T47D (cell line): ENCODE data around the gene UBE2E2.

ENCODE experiments used
- DNase-seq, 2 experiments: peaks; one replicate each; pipeline versions ENCODE4 v3.0.0 to v3.0.0-alpha.2; 2011 to 2012; ENCODE audit warnings: low read depth in 1 of 2, low spot score in 1 of 2
- JUND ChIP-seq: IDR thresholded peaks from 2 replicates; pipeline ENCODE4 v1.6.1; 2012; ENCODE audit warnings: low read depth
- in situ Hi-C: cut with HindIII; loops from 2 replicates; pipeline ENCODE4 v1.10.0; 2016; ENCODE audit warnings: low sequenced_read_pairs, low pct_unique_long_range_greater_than_20kb

Gene UBE2E2

GRCh38 chr3:23565041-23565775 is 362.1 kb downstream of the UBE2E2 start:
- no peak for TF ChIP-seq JUND

GRCh38 chr3:23566499-23566898 is 363.4 kb downstream of the UBE2E2 start:
- in situ Hi-C loops = no loop called here
- DNase-seq = no peak
- TF ChIP-seq JUND = no peak

More at GRCh38 chr3:23565041-23565775, 362.1 kb downstream of the UBE2E2 start:
- in situ Hi-C loops = no loop called here
- no peak for DNase-seq

- TF ChIP-seq JUND = no peak
- DNase-seq = no peak
- in situ Hi-C loops = no loop called here
Measured at GRCh38 chr3:23567917-23568316, 364.8 kb downstream of the UBE2E2 start.

DNA sequence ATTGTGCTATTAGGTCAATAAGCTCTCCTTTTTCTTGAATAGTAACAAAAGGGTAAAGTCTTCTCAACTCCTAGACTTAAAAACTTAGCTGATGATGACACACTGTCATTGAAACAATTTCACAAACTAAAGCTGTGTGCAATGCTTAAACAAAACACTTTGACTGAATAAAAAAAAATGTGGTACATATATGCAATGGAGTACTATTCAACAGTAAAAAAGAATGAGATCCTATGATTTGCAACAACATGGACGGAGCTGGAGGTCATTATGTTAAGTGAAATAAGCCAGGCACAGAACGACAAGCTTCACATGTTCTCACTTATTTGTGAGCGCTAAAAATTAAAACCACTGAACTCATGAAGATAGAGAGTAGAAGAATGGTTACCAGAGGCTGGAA is 370.7 kb downstream of the UBE2E2 start:
- no peak for DNase-seq
- no peak for TF ChIP-seq JUND
- in situ Hi-C loops = no loop called here

DNA sequence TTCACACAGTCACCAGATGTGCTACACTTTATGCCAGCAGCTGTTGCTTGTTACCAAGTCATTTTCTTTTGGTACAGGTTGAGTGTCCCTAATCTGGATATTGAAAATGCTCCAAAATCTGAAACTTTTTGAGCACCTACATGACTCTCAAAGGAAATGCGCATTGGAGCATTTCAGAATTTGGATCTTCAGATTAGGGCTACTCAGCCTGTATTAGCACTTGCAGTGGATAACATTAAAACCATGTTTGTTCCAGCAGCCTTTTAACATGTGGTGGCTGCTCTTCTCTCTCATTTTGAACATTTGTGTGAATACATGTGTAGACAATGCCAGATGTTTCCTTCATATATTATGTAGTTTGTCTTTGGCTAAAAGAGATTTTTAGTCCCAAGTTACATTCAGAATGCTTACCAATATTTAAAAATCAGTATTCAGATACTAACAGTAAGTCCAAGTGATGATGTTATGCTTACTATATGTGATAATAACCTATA is 371.7 kb downstream of the UBE2E2 start:
- in situ Hi-C loops = no loop called here
- no peak for DNase-seq
- no peak for TF ChIP-seq JUND

DNA sequence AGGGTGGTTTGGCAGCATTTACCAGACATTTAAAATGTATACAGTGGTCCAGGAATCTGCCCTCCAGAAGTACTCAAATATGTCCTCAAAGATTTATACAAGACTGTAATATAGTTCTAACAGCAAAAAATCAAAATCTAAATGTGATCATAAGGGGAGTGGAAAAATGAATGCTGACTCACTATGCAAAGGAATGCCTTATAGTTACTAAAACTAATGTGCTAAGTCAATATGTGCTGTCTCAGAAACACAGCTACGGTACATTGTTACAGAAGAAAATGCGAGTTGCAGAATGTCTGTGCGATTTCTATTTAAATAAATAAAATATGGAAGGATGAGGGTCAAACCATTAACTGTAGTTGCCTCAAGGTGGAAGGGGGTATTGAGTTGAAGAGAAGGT is 372.6 kb downstream of the UBE2E2 start:
- TF ChIP-seq JUND = no peak
- in situ Hi-C loops = no loop called here
- no peak for DNase-seq

- DNase-seq = peak in 1 of 2 experiments; percentile 57
- in situ Hi-C loops = no loop called here
- TF ChIP-seq JUND = peak; percentile 8; the same call in 1 of the 2 replicates
Measured at GRCh38 chr3:23576379-23576959, 373.3 kb downstream of the UBE2E2 start.

- no peak for DNase-seq
- in situ Hi-C loops = no loop called here
- TF ChIP-seq JUND = no peak
Measured at GRCh38 chr3:23580096-23580713, 377.1 kb downstream of the UBE2E2 start.

DNA sequence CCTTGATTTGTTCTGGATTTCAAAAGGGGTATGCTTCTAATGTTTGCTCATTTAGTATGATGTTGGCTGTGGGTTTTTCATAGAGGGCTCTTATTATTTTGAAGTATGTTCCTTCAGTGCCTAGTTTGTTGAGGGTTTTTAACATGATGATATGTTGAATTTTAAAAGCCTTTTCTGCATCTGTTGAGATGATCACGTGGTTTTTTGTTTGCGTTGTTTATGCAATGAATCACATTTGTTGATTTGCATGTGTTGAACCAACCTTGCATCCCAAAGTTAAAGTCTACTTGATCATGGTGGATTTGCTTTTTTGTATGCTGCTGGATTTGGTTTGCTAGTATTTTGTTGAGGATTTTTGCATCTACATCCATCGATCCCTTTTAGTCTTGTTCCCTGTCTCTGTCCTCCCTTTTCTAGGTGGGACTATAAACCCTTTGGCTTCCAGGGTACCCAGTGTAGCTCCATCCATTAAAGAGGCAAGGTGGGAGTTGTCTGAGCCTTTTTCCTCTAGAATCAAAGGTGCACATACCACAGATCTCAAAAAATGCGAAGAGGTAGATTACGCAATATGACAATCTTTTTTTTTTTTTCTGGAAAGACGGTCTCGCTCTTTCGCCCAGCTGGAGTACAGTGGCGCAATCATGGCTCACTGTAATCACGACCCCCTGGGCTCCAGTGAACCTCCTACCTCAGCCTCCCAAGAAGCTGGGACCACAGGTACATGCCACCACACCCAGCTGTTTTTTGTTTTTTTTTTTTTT is 381.0 kb downstream of the UBE2E2 start:
- TF ChIP-seq JUND = no peak
- DNase-seq = no peak
- in situ Hi-C loops = no loop called here

DNA sequence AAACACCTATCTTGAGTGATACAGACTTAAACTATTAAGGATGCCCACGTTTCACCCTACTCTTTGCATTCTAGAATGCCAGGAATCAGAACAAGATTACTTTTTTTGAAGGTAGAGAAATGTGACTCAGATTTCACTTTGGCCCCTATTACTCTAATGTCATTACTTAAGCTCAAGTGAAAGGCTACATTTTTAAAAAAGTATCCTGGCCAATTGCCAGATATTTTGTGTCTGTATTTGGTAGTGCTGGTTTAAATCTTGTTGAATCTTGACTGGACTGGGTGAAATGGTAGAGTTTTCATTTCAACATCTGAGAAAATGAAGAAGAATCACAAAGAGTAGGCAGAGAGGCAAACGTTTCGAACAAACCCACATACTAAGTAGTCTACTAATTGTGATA is 384.4 kb downstream of the UBE2E2 start:
- TF ChIP-seq JUND = no peak
- in situ Hi-C loops = no loop called here
- no peak for DNase-seq

DNA sequence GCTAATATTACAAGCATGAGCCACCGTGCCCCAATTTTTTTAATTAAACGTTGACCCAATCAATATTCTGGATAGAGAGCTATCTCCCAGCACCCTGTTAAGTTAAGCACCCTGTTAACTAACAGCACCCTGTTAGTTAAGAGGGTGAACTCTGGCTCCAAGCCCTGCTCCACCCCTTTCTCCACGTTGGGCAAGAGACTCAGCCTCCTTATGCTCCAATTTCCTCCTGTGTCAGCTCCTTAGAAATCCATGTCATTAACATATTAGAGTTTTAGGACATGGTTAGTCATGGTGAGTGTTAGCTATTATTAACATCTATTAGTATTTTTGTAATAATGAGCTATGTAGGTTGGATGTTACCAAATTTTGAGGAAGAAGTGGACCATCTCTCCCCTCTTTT is 385.4 kb downstream of the UBE2E2 start:
- TF ChIP-seq JUND = no peak
- DNase-seq = no peak
- in situ Hi-C loops = no loop called here

- in situ Hi-C loops = no loop called here
- TF ChIP-seq JUND = no peak
- no peak for DNase-seq
Measured at GRCh38 chr3:23589602-23590001, 386.5 kb downstream of the UBE2E2 start.
